Right renal cortex interstitium (tissue), 3 donors: ENCODE data around the gene ANGEL1. TPM values are rescaled to one million over a fixed set of nuclear protein-coding genes. Genes with fewer than 3 reads are reported as not detected.

Experiments used
- DNase-seq, 3 donors: peaks; one replicate each; pipeline ENCODE4 v3.0.0-alpha.2; 2013; ENCODE audit warnings: low read depth in 3 of 3, low spot score in 2 of 3
- polyA plus RNA-seq, 3 donors: library from polyadenylated mRNA; unstranded; fragments of 120-200 nt; gene quantifications; one replicate each; pipeline ENCODE4 v1.2.1, GENCODE V29; 2013; ENCODE audit not compliant: insufficient read length in 3 of 3

ANGEL1 gene
- polyA plus RNA-seq, 3 donors: 22.2 to 24.8 (median 23.3) TPM

DNA sequence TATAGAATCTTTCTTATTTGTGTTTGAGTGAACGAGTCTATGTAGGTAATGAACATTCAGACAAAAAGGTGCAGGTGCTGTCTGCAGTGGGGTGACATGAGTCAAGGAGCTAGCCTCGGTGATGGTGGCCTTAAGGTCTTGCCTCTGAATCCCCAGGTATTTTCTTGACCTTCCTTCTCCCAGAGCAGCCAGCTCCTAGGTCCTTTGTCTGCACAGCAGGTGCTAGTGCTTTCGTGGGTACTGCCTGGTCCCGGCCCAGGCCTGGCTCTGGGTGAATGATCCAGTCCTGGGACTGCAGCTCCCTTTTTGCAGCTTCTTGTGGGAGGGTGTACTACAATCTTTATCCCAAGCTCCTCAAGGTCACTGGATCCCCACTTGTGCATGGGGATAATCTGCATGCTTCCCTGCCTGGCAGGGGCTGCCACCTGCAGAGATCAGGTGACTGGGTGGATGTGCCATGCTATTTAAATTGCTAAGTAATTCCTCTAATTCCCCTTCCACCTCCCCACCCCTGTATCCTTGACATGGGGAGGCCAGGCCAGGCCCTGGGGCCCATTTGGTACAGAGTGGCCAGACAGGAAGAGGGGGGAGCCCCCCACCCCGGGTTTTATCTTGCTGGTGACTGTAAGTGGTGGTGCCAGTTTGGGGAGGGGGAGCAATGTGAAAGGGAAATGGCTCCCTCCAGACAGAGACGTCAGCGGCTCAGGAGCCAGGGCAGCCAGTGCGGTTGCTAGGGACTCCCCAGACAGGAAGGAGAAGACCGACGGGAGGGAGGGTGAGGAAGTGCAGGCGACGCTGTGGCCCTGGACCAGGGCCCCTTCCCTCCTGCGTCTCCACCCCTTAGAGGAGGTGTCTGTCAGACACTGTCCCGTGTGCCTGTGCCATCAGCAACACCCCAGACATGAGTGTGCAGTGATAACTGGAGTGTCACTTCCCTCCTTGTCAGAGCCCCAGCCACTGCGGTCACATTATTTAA, 44.7 kb downstream of the ANGEL1 start:
- DNase-seq: no peak

GRCh38 chr14:76765461-76765931, 47.2 kb downstream of the ANGEL1 start:
- DNase-seq: no peak

DNA sequence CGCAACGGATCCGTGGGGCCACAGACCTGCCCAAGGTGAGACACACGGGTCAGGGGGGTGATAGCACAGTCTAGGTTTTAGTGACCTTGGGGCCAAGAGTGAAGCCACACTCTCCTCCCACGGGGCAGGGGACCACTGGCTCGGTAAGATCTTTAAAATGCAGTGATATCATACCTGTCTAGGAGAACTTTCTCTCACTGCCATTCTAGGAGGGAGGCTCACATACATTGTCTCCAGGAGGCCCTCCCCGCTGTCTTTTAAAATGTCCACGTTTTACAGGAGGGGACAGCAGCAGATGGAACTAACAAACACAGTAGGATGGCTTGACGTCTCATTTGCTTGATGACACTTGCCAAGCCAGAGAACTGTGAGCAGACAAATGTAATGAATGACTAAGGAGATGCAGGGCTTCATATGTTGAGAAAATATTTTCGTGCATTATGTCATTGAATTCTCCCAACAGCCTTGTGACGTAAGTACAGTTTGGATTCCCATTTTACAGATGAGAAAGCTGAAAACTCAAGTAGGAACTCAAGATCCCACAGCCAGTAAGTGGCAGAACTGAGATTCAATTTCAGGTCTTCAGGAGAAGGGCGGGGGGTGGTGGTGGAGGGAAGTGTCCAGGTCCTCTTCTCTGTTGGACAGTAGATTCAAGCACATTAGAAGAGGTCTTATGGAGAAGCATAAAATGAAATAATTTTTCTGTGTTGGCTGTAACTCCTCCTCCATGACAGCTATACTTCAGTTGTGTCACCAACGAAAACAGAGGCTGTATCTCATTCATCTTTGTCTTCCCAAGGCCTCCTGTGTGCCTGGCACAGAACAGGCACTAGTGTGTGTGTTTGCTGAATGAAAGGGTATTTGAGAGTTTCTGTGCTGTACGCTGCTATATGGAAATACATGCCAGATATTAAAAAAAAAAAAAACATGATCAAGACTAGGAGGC, 49.3 kb downstream of the ANGEL1 start:
- no peak for DNase-seq

- no peak for DNase-seq
These were observed 50.1 kb downstream of the ANGEL1 start for GRCh38 chr14:76762411-76763095.

GRCh38 chr14:76761960-76762410, 50.7 kb downstream of the ANGEL1 start:
- no peak for DNase-seq

- no peak for DNase-seq
These were observed 51.3 kb downstream of the ANGEL1 start, which contains the start of gene VASH1 for GRCh38 chr14:76761136-76761959. VASH1 (plus strand) TSS chr14:76761468; CDS start chr14:76762822, 1,354 bp downstream.

DNA sequence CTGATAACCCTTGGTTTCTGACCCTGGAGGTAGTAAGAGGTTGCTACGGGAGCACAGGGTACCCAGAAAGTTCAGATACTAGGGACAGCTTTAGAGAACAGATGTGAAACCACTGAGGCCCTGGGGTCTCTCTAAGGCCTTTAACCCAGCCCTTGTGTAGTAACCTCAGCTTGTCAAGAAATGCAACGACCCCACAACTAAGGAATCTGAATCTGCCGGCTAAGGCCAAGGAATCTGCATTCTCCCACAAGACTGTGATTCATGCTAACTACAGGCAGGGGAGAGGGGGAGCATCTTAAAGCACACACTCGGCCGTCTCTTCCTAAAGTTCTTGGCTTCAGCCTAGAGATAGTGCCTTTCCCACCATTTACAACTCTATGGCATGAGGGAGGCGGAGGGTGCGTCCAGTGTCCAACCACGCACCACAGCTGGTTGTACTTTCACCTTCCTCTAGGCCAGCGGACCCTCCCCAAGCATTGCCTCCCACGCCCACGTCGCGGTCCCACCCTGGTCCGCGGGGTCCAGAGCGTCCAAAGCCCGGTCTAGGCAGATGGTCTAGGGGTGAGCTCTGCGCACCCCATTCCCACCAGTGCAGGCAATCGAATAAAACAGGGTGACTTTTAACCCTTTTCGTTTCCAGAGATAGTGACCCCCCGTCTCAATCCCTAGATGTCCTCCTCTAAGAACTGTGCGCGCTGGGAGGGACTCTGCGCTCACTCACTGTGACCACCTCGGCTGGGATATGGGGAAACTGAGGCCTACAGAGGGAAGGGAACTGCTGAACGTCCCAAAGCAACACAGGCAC, 52.1 kb downstream of the ANGEL1 start:
- DNase-seq: no peak

DNA sequence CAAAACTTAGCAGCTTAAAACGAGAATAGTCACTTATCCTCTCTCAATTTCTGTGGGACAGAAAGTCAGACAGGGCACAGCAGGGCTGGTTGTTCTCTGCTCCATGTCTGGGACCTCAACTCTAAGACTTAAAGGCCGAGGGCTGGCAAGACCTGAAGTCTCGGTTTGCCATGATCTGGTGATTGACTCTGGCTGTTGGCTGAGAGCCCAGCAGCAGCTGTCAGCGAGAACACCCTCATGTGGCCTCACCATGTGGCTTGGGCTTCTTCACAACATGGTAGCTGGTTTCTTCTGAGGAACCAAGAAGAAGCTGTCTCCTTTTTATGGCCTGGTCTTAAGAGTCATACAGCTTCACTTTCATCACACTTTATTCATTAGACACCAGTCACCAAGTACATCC, 53.1 kb downstream of the ANGEL1 start:
- no peak for DNase-seq

DNA sequence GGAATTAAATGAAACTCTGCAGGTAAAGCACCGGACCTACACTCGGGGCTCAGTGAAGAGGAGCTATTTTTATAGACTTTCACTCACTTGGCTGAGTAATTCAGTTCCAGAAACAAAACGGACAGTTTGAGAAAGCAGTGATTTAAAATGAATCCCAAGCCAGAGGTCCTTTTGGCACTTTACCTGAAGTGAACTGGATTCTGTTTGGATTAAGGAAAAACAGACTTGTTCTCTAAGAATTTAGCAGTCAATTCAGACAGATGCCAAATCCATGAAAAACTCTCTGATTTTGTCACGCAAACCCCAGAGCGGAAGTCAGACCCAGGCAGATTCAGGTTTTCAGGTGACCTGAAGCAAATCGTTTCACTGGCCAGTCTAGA, 56.3 kb downstream of the ANGEL1 start:
- DNase-seq: no peak

GRCh38 chr14:76755610-76756370, 56.9 kb downstream of the ANGEL1 start:
- DNase-seq: no peak

DNA sequence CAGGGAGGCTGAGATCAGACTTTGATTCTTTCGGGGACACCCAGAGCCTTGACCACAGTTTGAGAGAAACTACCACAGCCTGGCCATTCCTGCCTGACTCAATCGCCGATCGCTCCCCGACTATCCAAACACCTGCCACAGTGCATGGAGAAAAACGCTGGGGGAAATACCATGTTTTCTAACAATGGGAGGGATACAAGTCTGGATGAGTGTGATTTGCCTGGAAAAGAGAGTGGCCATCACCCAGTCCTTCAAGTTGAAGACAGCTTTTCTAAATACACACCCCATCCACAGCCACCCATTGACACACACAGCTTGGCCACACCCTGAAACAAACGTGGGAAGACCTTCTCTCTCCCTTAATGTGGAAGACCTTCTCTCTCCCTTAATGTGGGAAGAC, 58.1 kb downstream of the ANGEL1 start:
- DNase-seq: no peak

DNA sequence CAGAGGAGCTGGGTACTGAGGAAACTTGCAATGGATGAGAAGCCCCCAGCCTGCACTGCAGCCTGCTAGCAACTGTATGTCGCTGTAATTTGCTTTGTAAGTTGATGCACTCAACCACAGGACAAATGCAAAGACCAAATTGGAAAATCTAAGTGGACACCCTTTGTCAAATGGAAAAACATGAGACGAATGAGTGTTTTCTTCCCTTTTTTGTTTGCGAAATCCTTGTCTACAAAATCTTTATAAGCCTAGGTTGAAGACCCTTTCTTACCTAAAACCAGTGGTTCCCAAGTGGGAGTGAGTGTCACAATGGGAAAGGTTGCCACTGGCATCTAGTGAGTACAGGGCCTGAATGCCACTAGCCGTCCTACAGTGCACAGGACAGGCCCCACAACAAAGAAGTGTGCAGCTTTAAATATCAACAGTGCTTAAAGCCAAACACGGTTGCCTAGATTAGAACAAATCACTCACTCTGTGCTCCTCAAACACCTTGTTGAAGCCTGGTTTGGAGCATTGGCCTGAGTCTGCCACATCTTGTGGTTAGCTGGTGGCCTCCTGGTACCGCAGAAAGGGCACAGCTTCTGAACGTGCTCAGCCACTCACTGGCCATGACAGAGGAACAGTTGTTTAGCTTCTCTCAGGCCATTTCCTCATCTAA, 59.0 kb downstream of the ANGEL1 start:
- no peak for DNase-seq

GRCh38 chr14:76752744-76753143, 59.9 kb downstream of the ANGEL1 start:
- DNase-seq: no peak

DNA sequence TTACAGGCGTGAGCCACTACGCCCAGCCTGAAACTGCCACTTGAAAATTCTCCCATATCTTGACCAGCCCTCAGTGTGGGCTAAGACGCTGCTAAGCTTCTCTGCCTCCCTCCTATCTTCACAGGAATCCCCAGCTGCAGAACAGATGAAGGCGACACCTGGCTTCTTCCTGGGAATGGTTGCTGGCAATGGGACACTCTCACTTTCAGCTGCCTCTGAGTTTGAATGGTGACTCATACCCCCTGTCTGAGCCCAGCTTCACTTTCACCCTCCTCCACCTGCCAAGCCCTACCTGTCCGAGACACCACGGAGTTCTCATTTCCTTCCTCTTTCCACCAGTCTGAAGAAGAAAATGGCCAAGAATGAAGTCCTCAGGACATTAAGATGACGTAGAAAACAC, 69.7 kb downstream of the ANGEL1 start:
- no peak for DNase-seq

DNA sequence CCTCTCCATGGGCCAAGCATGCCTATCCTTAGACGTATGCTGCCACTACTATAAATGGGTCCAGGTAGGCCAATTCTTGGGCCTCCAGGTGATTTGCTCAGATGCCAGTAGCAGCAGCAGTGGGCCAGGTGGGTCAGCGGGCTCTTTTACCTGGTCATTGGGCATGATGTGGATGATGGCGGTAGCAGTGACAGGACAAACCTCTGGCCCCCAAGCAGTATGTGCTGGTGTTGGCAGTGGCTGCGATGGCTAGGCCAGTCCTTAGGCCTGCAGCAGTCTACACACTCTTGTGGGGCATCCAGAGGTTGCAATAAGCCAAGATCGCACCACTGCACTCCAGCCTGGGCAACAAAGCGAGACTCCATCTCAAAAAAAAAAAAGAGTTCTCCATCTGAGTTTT, 70.5 kb downstream of the ANGEL1 start:
- DNase-seq: no peak

GRCh38 chr14:76741074-76741473, 71.6 kb downstream of the ANGEL1 start:
- no peak for DNase-seq
